Measurements from ENCODE around the gene MAZ. TPM values are rescaled to one million over a fixed set of nuclear protein-coding genes. Genes with fewer than 3 reads are reported as not detected.

The MAZ gene
- total and polyA plus RNA-seq, 2 of the 8 experiments (the other 6 are each of a cell fraction or from before 2014, with no cell fraction given) = 219 to 380 TPM

GRCh38 chr16:29849505-29849904 is 43.2 kb downstream of the MAZ start:
- H3K4me1 ChIP-seq (replicated peaks in 1 of 4; ENCODE audit: control insufficient read depth in 3 of 4, insufficient read depth in 4 of 4, low read length in 3 of 4) = no peaks in the 10 kb centered on the region; a peak in 1 of 7 replicates
- H3K23me2 ChIP-seq (ENCODE audit: low read depth, low read length) = no peaks in the 10 kb centered on the region
- no peaks in the 10 kb centered on the region for H4K20me1 ChIP-seq (replicated peaks in 1 of 2; ENCODE audit: control insufficient read depth in 1 of 2, insufficient read depth in 2 of 2, low read length in 2 of 2)
- no peak overlapping the region for H3K4me2 ChIP-seq (ENCODE audit: insufficient read depth in 1 of 2, low read depth in 2 of 2, low read length in 2 of 2)
- no peak overlapping the region for H4K91ac ChIP-seq (replicated peaks; ENCODE audit: insufficient read length, low read length)
- H4K8ac ChIP-seq (ENCODE audit: extremely low read depth, insufficient read depth, low read length) = no peak overlapping the region
- no peak for FAIRE-seq
- H2AK5ac ChIP-seq (ENCODE audit: low read depth, low read length) = no peak overlapping the region
- H2BK120ac ChIP-seq (replicated peaks; ENCODE audit: low read depth, low read length) = no peak overlapping the region
- H2BK20ac ChIP-seq (ENCODE audit: low read length) = no peak overlapping the region
- no peaks in the 10 kb centered on the region for H3K9me3 ChIP-seq (ENCODE audit: insufficient read depth in 2 of 2, low read depth in 1 of 2, low read length in 1 of 2)
- H2BK15ac ChIP-seq (ENCODE audit: low read length) = no peak overlapping the region
- H3K79me1 ChIP-seq (ENCODE audit: low read depth, low read length) = no peaks in the 10 kb centered on the region
- no peak overlapping the region for H3K18ac ChIP-seq (ENCODE audit: extremely low read depth, low read length)
- H2BK12ac ChIP-seq (ENCODE audit: low read depth, low read length) = no peak overlapping the region
- no peak for DNase-seq (ENCODE audit: low read depth in 1 of 2, low spot score in 2 of 2)
- H3K36me3 ChIP-seq (ENCODE audit: control insufficient read depth in 2 of 4, insufficient read depth in 4 of 4, low read length in 3 of 4) = no peaks in the 10 kb centered on the region
- H3K9ac ChIP-seq (replicated peaks in 1 of 4; ENCODE audit: extremely low read depth in 1 of 4, low read depth in 3 of 4, low read length in 3 of 4) = peak overlapping the region in 1 of 4 experiments; percentile 8; a peak in 1 of 7 replicates
- H3K4ac ChIP-seq (replicated peaks; ENCODE audit: insufficient read length, low read depth, low read length) = no peak overlapping the region
- no peak overlapping the region for H2AFZ ChIP-seq (ENCODE audit: low read length)
- WGBS, 2 experiments (ENCODE audit: extremely low coverage in 1 of 2, insufficient coverage in 1 of 2, insufficient read length in 1 of 2, insufficient replicate concordance in 2 of 2, low coverage in 1 of 2, low lambda C conversion rate in 2 of 2, missing lambda C conversion rate in 1 of 2) = 91% methylated on average over 3 of the region's 5 CpGs; no CpG with 5 or more reads in 1 of the 2 experiments
- H3K4me3 ChIP-seq (ENCODE audit: extremely low read depth in 1 of 4, insufficient read depth in 2 of 4, low read depth in 3 of 4, low read length in 4 of 4) = no peak overlapping the region
- H3K56ac ChIP-seq (replicated peaks; ENCODE audit: insufficient read length, low read depth, low read length) = no peak overlapping the region
- peak overlapping the region; percentile 35; the same call in 1 of the 2 replicates for H2BK5ac ChIP-seq (ENCODE audit: low read depth, low read length)
- TF ChIP-seq EP300 (IDR thresholded peaks at IDR 0.05; ENCODE audit: borderline replicate concordance in 1 of 2, low read depth in 2 of 2, low read length in 2 of 2) = no peak
- no peak for TF ChIP-seq GTF2F1 (IDR thresholded peaks at IDR 0.05; ENCODE audit: borderline replicate concordance, low read depth, low read length)
- no peak for TF ChIP-seq HDAC6 (IDR thresholded peaks at IDR 0.05; ENCODE audit: low read depth, low read length)
- no peak for TF ChIP-seq CTBP2 (IDR thresholded peaks at IDR 0.05; ENCODE audit: borderline replicate concordance, insufficient read depth, insufficient read length, low read length)
- TF ChIP-seq KDM1A (IDR thresholded peaks at IDR 0.05; ENCODE audit: borderline replicate concordance, low read length) = no peak
- TF ChIP-seq YY1 (IDR thresholded peaks at IDR 0.05; ENCODE audit: low read depth, low read length) = no peak
- no peak for TF ChIP-seq JUN (IDR thresholded peaks at IDR 0.05; ENCODE audit: low read depth, low read length)
- no peak for TF ChIP-seq FOSL1 (IDR thresholded peaks at IDR 0.05; ENCODE audit: insufficient read depth, low read depth, low read length)
- no peak for TF ChIP-seq POLR2A (IDR thresholded peaks at IDR 0.05; ENCODE audit: control extremely low read depth in 1 of 2, low read depth in 2 of 2, low read length in 2 of 2)
- no peak for TF ChIP-seq BACH1 (IDR thresholded peaks at IDR 0.05; ENCODE audit: low read length)
- no peak for TF ChIP-seq NANOG (IDR thresholded peaks at IDR 0.05; ENCODE audit: insufficient read depth, low read depth, low read length, poor library complexity, severe bottlenecking)
- TF ChIP-seq BCL11A (IDR thresholded peaks at IDR 0.05; ENCODE audit: low read depth in 2 of 2, low read length in 2 of 2) = no peak
- TF ChIP-seq TEAD4 (IDR thresholded peaks at IDR 0.05; ENCODE audit: low read depth, low read length) = no peak
- no peak for TF ChIP-seq SP4 (IDR thresholded peaks at IDR 0.05; ENCODE audit: low read length)
- TF ChIP-seq KDM4A (IDR thresholded peaks at IDR 0.05; ENCODE audit: low read depth, low read length, severe bottlenecking) = no peak
- CTCF ChIA-PET (ENCODE audit: partially characterized antibody) = interaction anchor here (0.6 to 15.0 kb wide), 14 partner anchors 9 to 1714 kb away, joined by 3 to 212 read pairs (median 10); partner anchors contain the start of genes CDIPT, MVP, PAGR1 and TLCD3B
- H3K79me2 ChIP-seq (ENCODE audit: control insufficient read depth in 1 of 2, insufficient read depth in 2 of 2, low read length in 2 of 2) = no peaks in the 10 kb centered on the region
- POLR2A ChIA-PET (ENCODE audit: partially characterized antibody) = interaction anchor here (0.7 to 12.7 kb wide), 5 partner anchors 8 to 150 kb away, joined by 3 to 167 read pairs (median 11); partner anchors contain the start of genes CDIPT, MAZ, MVP and PAGR1
- no peak overlapping the region for H3K14ac ChIP-seq (ENCODE audit: insufficient read length)
- no peak overlapping the region for H3K23ac ChIP-seq (ENCODE audit: insufficient read length)
- no peak overlapping the region for H4K5ac ChIP-seq (ENCODE audit: insufficient read length, low read depth, low read length)
- no peaks in the 10 kb centered on the region for H3K27me3 ChIP-seq (replicated peaks in 1 of 4; ENCODE audit: control insufficient read depth in 3 of 4, extremely low read depth in 1 of 4, insufficient read depth in 3 of 4, low read length in 3 of 4)
- H3K27ac ChIP-seq (ENCODE audit: low read depth, low read length) = no peak overlapping the region

All from H1 (cell line).